WTC11 (cell line): ENCODE data around the gene SLC1A4. TPM values are rescaled to one million over a fixed set of nuclear protein-coding genes. Genes with fewer than 3 reads are reported as not detected.

Experiments
- ATAC-seq: fragments of 200-7000 bp; cut with Tn5 transposase; 2 replicates; pipeline ENCODE4 v1.10.0; 2021; ENCODE audit warnings: mild to moderate bottlenecking, moderate library complexity
- CTCF ChIA-PET: fragments of 300-600 bp; sonication (Branson Sonifier 250); formaldehyde crosslinking; loops from one replicate; lab custom pipeline; 2021; ENCODE audit warnings: antibody characterized with exemption; lab: Charles Lee
- POLR2A ChIA-PET: fragments of 350-600 bp; sonication (Branson Sonifier 250); formaldehyde crosslinking; loops from one replicate; lab custom pipeline; 2021; ENCODE audit warnings: antibody characterized with exemption; lab: Charles Lee
- DNase-seq: peaks from one replicate; pipeline ENCODE4 v3.0.0; 2021; ENCODE audit warnings: low spot score
- H3K27ac Mint-ChIP-seq: 2 replicates; pipeline ENCODE4 v1.8.0; 2021; ENCODE audit warnings: mixed read lengths
- H3K27me3 Mint-ChIP-seq: 2 replicates; pipeline ENCODE4 v1.8.0; 2021; ENCODE audit warnings: low read depth, mild to moderate bottlenecking, moderate library complexity, mixed read lengths
- H3K36me3 Mint-ChIP-seq: 2 replicates; pipeline ENCODE4 v1.8.0; 2021; ENCODE audit warnings: mixed read lengths
- H3K4me1 Mint-ChIP-seq: 2 replicates; pipeline ENCODE4 v1.8.0; 2022; ENCODE audit warnings: mixed read lengths
- H3K4me3 Mint-ChIP-seq: 2 replicates; pipeline ENCODE4 v1.8.0; 2021; ENCODE audit warnings: mild to moderate bottlenecking, moderate library complexity, mixed read lengths
- H3K9me3 Mint-ChIP-seq: 2 replicates; pipeline ENCODE4 v1.8.0; 2021; ENCODE audit warnings: mixed read lengths
- AFF4 ChIP-seq: sonication (generic); formaldehyde crosslinking; IDR thresholded peaks from 2 replicates; pipeline ENCODE4 v1.8.1; 2023; ENCODE audit warnings: mild to moderate bottlenecking, missing genetic modification reagents, borderline replicate concordance
- CTCF ChIP-seq: fragments of 200-600 bp; IDR thresholded peaks from 2 replicates; pipeline ENCODE4 v1.8.0; 2022; ENCODE audit warnings: antibody characterized with exemption
- E2F1 ChIP-seq: sonication (generic); formaldehyde crosslinking; IDR thresholded peaks from 2 replicates; pipeline ENCODE4 v1.8.0; 2022; ENCODE audit warnings: mild to moderate bottlenecking, missing genetic modification reagents
- GABPB1 ChIP-seq: sonication (generic); formaldehyde crosslinking; IDR thresholded peaks from 2 replicates; pipeline ENCODE4 v1.8.1; 2023; ENCODE audit warnings: mild to moderate bottlenecking, missing genetic modification reagents
- PRDM15 ChIP-seq: sonication (generic); formaldehyde crosslinking; IDR thresholded peaks from 2 replicates; pipeline ENCODE4 v1.8.0; 2022; ENCODE audit warnings: missing genetic modification reagents
- USF2 ChIP-seq: sonication (generic); formaldehyde crosslinking; IDR thresholded peaks from 2 replicates; pipeline ENCODE4 v1.8.1; 2023; ENCODE audit warnings: mild to moderate bottlenecking, missing genetic modification reagents, moderate library complexity
- ZMAT4 ChIP-seq: fragments of 250-450 bp; sonication (Bioruptor Pico); IDR thresholded peaks from 2 replicates; pipeline ENCODE4 v1.9.0; 2021; ENCODE audit warnings: mild to moderate bottlenecking
- ZNF416 ChIP-seq: fragments of 250-450 bp; sonication (Bioruptor Pico); IDR thresholded peaks from 2 replicates; pipeline ENCODE4 v1.9.0; 2021; ENCODE audit warnings: mild to moderate bottlenecking, inconsistent platforms
- ZNF423 ChIP-seq: fragments of 250-450 bp; sonication (Bioruptor Pico); IDR thresholded peaks from 2 replicates; pipeline ENCODE4 v2.1.2; 2022; ENCODE audit warnings: mild to moderate bottlenecking, moderate library complexity
- total RNA-seq: library from RNA; stranded (reverse); gene quantifications from 3 replicates; pipeline ENCODE4 v1.2.3, GENCODE V29; 2021

Gene SLC1A4
- total RNA-seq, 1 experiment from 2014 or later = 1.6 TPM

- TF ChIP-seq PRDM15 (CRISPR knock-in tag) (no peak), AFF4 (CRISPR knock-in tag) (no peak)
Measured at GRCh38 chr2:65062843-65063825, 73.9 kb downstream of the SLC1A4 start (continued).

GRCh38 chr2:65064728-65065552, 75.7 kb downstream of the SLC1A4 start:
- TF ChIP-seq ZNF416 (CRISPR knock-in tag) (no peak), E2F1 (CRISPR knock-in tag) (no peak), GABPB1 (CRISPR knock-in tag) (no peak), ZNF423 (CRISPR knock-in tag) (no peak), ZMAT4 (CRISPR knock-in tag) (no peak), CTCF (peak; percentile 35; the same call in 1 of the 2 replicates), USF2 (CRISPR knock-in tag) (no peak)
- H3K9me3 Mint-ChIP-seq = no peaks in the 10 kb centered on the region
- DNase-seq (no peak), ATAC-seq (peak; percentile 76)
- no peaks in the 10 kb centered on the region for H3K36me3 Mint-ChIP-seq
- ChIA-PET CTCF (interaction anchor here (0.6 to 3.4 kb wide), 21 partner anchors 8 to 723 kb away, joined by 3 to 39 read pairs (median 3); partner anchors contain the start of genes ACTR2, CEP68 and RAB1A), POLR2A (interaction anchor here (0.5 to 1.4 kb wide), 4 partner anchors 9 to 379 kb away, joined by 3 to 5 read pairs (median 4); partner anchors contain the start of gene CEP68)
- no peak overlapping the region for H3K4me3 Mint-ChIP-seq
- no peaks in the 10 kb centered on the region for H3K27me3 Mint-ChIP-seq
- H3K27ac Mint-ChIP-seq = peak overlapping the region; percentile 59
- peaks cover 12% of the 10 kb centered on the region; the same call in 1 of the 2 replicates for H3K4me1 Mint-ChIP-seq
